IMR-90 (cell line): ENCODE data around the gene RPH3AL.

Experiments
- CEBPB ChIP-seq: IDR thresholded peaks from 2 replicates; pipeline ENCODE4 v1.6.1; 2012; ENCODE audit warnings: low read depth, low read length, improper control_type of control experiment
- CHD1 ChIP-seq: IDR thresholded peaks from 2 replicates; pipeline ENCODE4 v1.6.1; 2012; ENCODE audit warnings: low read depth, low read length, improper control_type of control experiment
- CTCF ChIP-seq: conservative IDR thresholded peaks from 2 replicates; pipeline ENCODE4 v1.5.1; 2012; ENCODE audit warnings: mild to moderate bottlenecking, low read depth, low read length, improper control_type of control experiment
- FOS ChIP-seq: fragments of 150-350 bp; IDR thresholded peaks from 2 replicates; pipeline ENCODE4 v1.6.1; 2016; ENCODE audit warnings: low read depth, low read length
- MAZ ChIP-seq: IDR thresholded peaks from 2 replicates; pipeline ENCODE4 v1.6.1; 2012; ENCODE audit warnings: low read depth, mild to moderate bottlenecking, low read length, improper control_type of control experiment, moderate library complexity, borderline replicate concordance
- MXI1 ChIP-seq: IDR thresholded peaks from 2 replicates; pipeline ENCODE4 v1.6.1; 2012; ENCODE audit warnings: low read depth, mild to moderate bottlenecking, low read length, moderate library complexity, borderline replicate concordance
- NFE2L2 ChIP-seq: fragments of 150-350 bp; IDR thresholded peaks from 2 replicates; pipeline ENCODE4 v1.6.1; 2016; ENCODE audit warnings: low read depth, mild to moderate bottlenecking, low read length
- POLR2A ChIP-seq: IDR thresholded peaks from 2 replicates; pipeline ENCODE4 v1.6.1; 2012; ENCODE audit warnings: mild to moderate bottlenecking, low read depth, low read length
- RAD21 ChIP-seq: IDR thresholded peaks from 2 replicates; pipeline ENCODE4 v1.6.1; 2012; ENCODE audit warnings: low read length, improper control_type of control experiment
- RFX5 ChIP-seq: IDR thresholded peaks from 2 replicates; pipeline ENCODE4 v1.8.0; 2012; ENCODE audit warnings: low read depth, mild to moderate bottlenecking, low read length, moderate library complexity
- SMC3 ChIP-seq: fragments of 150-350 bp; IDR thresholded peaks from 2 replicates; pipeline ENCODE4 v1.6.1; 2016; ENCODE audit warnings: low read depth, mild to moderate bottlenecking, antibody characterized with exemption, low read length, moderate library complexity
- USF2 ChIP-seq: fragments of 150-350 bp; IDR thresholded peaks from 2 replicates; pipeline ENCODE4 v1.6.1; 2017; ENCODE audit warnings: mild to moderate bottlenecking, antibody characterized with exemption, low read length, low read depth

DNA sequence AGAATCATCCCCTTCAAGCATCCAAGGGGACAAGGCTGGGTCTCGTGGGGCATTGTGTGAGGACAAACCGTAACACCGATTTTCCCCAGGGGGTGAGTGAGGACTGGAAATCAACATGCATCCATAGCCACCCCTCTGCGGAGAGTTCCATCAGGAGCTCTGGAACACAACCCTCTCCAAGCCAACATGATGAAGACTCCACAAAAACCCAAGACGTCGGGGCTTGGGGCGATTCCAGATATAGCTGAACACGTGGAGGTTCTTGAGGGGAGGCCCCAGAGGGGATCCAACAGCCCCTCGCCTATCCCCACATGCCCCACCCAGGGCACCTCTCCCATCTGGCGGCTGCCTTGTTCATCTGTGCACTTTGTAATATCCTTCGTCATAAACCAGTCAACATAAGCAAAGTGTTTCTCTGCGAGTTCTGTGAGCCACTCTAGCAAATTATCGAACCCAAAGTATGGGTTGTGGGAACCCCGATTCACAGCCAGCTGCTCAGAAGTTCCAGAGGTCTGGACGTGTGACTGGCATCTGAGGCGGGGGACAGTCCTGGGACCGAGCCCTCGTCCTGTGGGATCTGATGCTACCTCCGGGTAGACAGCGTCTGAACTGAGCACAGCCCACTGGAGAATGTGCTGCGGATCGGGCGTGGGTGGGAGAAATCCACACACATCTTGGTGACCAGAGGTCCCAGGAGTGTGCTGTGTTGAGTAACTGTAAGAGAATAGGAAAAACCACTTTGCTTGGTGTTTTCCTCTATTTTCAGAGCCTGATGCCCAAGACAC, 55.5 kb downstream of the RPH3AL start:
- TF ChIP-seq CTCF (no peak), NFE2L2 (no peak), MAZ (no peak), RFX5 (no peak), RAD21 (no peak), POLR2A (no peak), USF2 (no peak), FOS (no peak), CEBPB (no peak), SMC3 (no peak), CHD1 (no peak), MXI1 (no peak)
